Measurements from ENCODE around the gene PNCK.
A peak's percentile ranks its signal among the peaks of the same experiment; 100 is the strongest.

Gene PNCK

GRCh38 chrX:153659268-153659667 lies 14.3 kb downstream of the PNCK start:
- DNase-seq (ENCODE audit: low spot score) = no peak

- no peak for DNase-seq (ENCODE audit: low spot score)
Observed at GRCh38 chrX:153657161-153657560, 16.5 kb downstream of the PNCK start.

- DNase-seq (ENCODE audit: low spot score) = no peak
Observed at GRCh38 chrX:153653556-153653955, 20.1 kb downstream of the PNCK start.

- peak; percentile 47 for DNase-seq (ENCODE audit: low spot score)
Observed at GRCh38 chrX:153651540-153652079, 22.0 kb downstream of the PNCK start.

- no peak for DNase-seq (ENCODE audit: low spot score)
Observed at GRCh38 chrX:153650959-153651358, 22.7 kb downstream of the PNCK start.

- DNase-seq (ENCODE audit: low spot score) = no peak
Observed at GRCh38 chrX:153649915-153650782, 23.5 kb downstream of the PNCK start.

- peak; percentile 79 for DNase-seq (ENCODE audit: low spot score)
Observed at GRCh38 chrX:153649178-153649914, 24.3 kb downstream of the PNCK start.

GRCh38 chrX:153648358-153649177 lies 25.0 kb downstream of the PNCK start:
- no peak for DNase-seq (ENCODE audit: low spot score)

GRCh38 chrX:153647461-153648357 lies 25.9 kb downstream of the PNCK start:
- no peak for DNase-seq (ENCODE audit: low spot score)

GRCh38 chrX:153646620-153647373 lies 26.8 kb downstream of the PNCK start, which contains the start of gene DUSP9:
DUSP9 (plus strand) TSS chrX:153647203; CDS start chrX:153647954, 751 bp downstream.
- peak; percentile 88 for DNase-seq (ENCODE audit: low spot score)

GRCh38 chrX:153645921-153646488 lies 27.6 kb downstream of the PNCK start:
- DNase-seq (ENCODE audit: low spot score) = no peak

GRCh38 chrX:153645151-153645550 lies 28.5 kb downstream of the PNCK start:
- no peak for DNase-seq (ENCODE audit: low spot score)

- DNase-seq (ENCODE audit: low spot score) = no peak
Observed at GRCh38 chrX:153644356-153645125, 29.1 kb downstream of the PNCK start.

- DNase-seq (ENCODE audit: low spot score) = no peak
Observed at GRCh38 chrX:153643431-153644351, 29.9 kb downstream of the PNCK start.

GRCh38 chrX:153642655-153643430 lies 30.8 kb downstream of the PNCK start:
- DNase-seq (ENCODE audit: low spot score) = no peak

GRCh38 chrX:153642051-153642654 lies 31.5 kb downstream of the PNCK start:
- DNase-seq (ENCODE audit: low spot score) = no peak

GRCh38 chrX:153641627-153642026 lies 32.0 kb downstream of the PNCK start:
- peak; percentile 84 for DNase-seq (ENCODE audit: low spot score)

Data from HuH-7 (cell line).